HG03520 (cell line): ENCODE measurements around the gene SCAF8.
"Not testable (repeated sequence)": the region's sequence is repeated elsewhere in the genome, so short reads cannot be mapped to it uniquely, and the experiment has no call there.

Experiments
- ATAC-seq: cut with Tn5 transposase; IDR thresholded peaks from one replicate; pipeline ENCODE4 v1.9.1; 2021; ENCODE audit warnings: mild to moderate bottlenecking, moderate library complexity; ENCODE audit not compliant: unreplicated experiment

SCAF8 gene

GRCh38 chr6:154733626-154734382 lies 588 bp downstream of the SCAF8 start:
- peak; percentile 60 for ATAC-seq

- ATAC-seq = no peak
Measured at GRCh38 chr6:154736618-154737259, 3.5 kb downstream of the SCAF8 start.

GRCh38 chr6:154737424-154737823 lies 4.2 kb downstream of the SCAF8 start:
- no peak for ATAC-seq

- ATAC-seq = no peak
Measured at GRCh38 chr6:154738551-154738961, 5.3 kb downstream of the SCAF8 start.

- no peak for ATAC-seq
Measured at GRCh38 chr6:154740658-154741057, 7.4 kb downstream of the SCAF8 start.

GRCh38 chr6:154742891-154743290 lies 9.7 kb downstream of the SCAF8 start:
- ATAC-seq = no peak

GRCh38 chr6:154744029-154744745 lies 11.0 kb downstream of the SCAF8 start:
- ATAC-seq = not testable (repeated sequence)

- no peak for ATAC-seq
Measured at GRCh38 chr6:154745243-154745642, 12.0 kb downstream of the SCAF8 start.

- no peak for ATAC-seq
Measured at GRCh38 chr6:154749341-154749740, 16.1 kb downstream of the SCAF8 start.

- ATAC-seq = no peak
Measured at GRCh38 chr6:154751011-154751800, 18.0 kb downstream of the SCAF8 start.

- ATAC-seq = no peak
Measured at GRCh38 chr6:154752022-154752421, 18.8 kb downstream of the SCAF8 start.

GRCh38 chr6:154754152-154754551 lies 20.9 kb downstream of the SCAF8 start:
- ATAC-seq = no peak

GRCh38 chr6:154757352-154758050 lies 24.3 kb downstream of the SCAF8 start:
- no peak for ATAC-seq

- ATAC-seq = no peak
Measured at GRCh38 chr6:154758125-154758524, 24.9 kb downstream of the SCAF8 start.

- no peak for ATAC-seq
Measured at GRCh38 chr6:154763650-154764049, 30.4 kb downstream of the SCAF8 start.

GRCh38 chr6:154765273-154765672 lies 32.1 kb downstream of the SCAF8 start:
- ATAC-seq = no peak

GRCh38 chr6:154766288-154766687 lies 33.1 kb downstream of the SCAF8 start:
- no peak for ATAC-seq

- ATAC-seq = no peak
Measured at GRCh38 chr6:154767003-154767723, 33.9 kb downstream of the SCAF8 start.

GRCh38 chr6:154768280-154768679 lies 35.1 kb downstream of the SCAF8 start:
- no peak for ATAC-seq

- ATAC-seq = peak; percentile 94
Measured at GRCh38 chr6:154773610-154774089, 40.4 kb downstream of the SCAF8 start.
